ENCODE data around the gene MPI.

Gene MPI

GRCh38 chr15:74904190-74904805 lies 14.5 kb downstream of the MPI start:
- H3K36me3 Mint-ChIP-seq (ENCODE audit: low read depth), result peaks cover 55% of the 10 kb centered on the region
- peak overlapping the region; percentile 94 for H3K27ac Mint-ChIP-seq

GRCh38 chr15:74906067-74906449 lies 16.2 kb downstream of the MPI start:
- no peak for DNase-seq
- TF ChIP-seq CTCF (IDR thresholded peaks at IDR 0.05), result no peak
- Mint-ChIP-seq H3K27ac (peak overlapping the region; percentile 94), H3K9me3 (peaks cover 6% of the 10 kb centered on the region), H3K4me3 (peak overlapping the region; percentile 97), H3K4me1 (peaks cover 45% of the 10 kb centered on the region), H3K27me3 (ENCODE audit: low read depth, poor library complexity) (peaks cover 4% of the 10 kb centered on the region), H3K36me3 (ENCODE audit: low read depth) (peaks cover 62% of the 10 kb centered on the region)

More at GRCh38 chr15:74904190-74904805, 14.5 kb downstream of the MPI start:
- Mint-ChIP-seq H3K27me3 (ENCODE audit: low read depth, poor library complexity) (peaks cover 4% of the 10 kb centered on the region), H3K9me3 (peaks cover 6% of the 10 kb centered on the region), H3K4me1 (peaks cover 45% of the 10 kb centered on the region), H3K4me3 (peak overlapping the region; percentile 97)
- no peak for DNase-seq
- no peak for TF ChIP-seq CTCF (IDR thresholded peaks at IDR 0.05)

- DNase-seq, result peak; percentile 94
- Mint-ChIP-seq H3K27ac (peak within 1 kb of the TSS; percentile 94), H3K4me3 (peak within 1 kb of the TSS; percentile 97), H3K4me1 (peaks cover 45% of the 10 kb centered on the region), H3K9me3 (peaks cover 6% of the 10 kb centered on the region), H3K27me3 (ENCODE audit: low read depth, poor library complexity) (peaks cover 4% of the 10 kb centered on the region), H3K36me3 (ENCODE audit: low read depth) (peaks cover 67% of the 10 kb centered on the region)
- TF ChIP-seq CTCF (IDR thresholded peaks at IDR 0.05), result no peak
Observed at GRCh38 chr15:74906450-74907162, 16.8 kb downstream of the MPI start, which contains the start of gene FAM219B. Gene FAM219B (minus strand): TSS chr15:74906851. CDS start chr15:74906800, 51 bp downstream.

- peak overlapping the region; percentile 85 for H3K27ac Mint-ChIP-seq
- TF ChIP-seq CTCF (IDR thresholded peaks at IDR 0.05), result no peak
- H3K4me1 Mint-ChIP-seq, result peaks cover 38% of the 10 kb centered on the region
- H3K9me3 Mint-ChIP-seq, result peaks cover 6% of the 10 kb centered on the region
- DNase-seq, result no peak
- H3K27me3 Mint-ChIP-seq (ENCODE audit: low read depth, poor library complexity), result peaks cover 4% of the 10 kb centered on the region
- H3K36me3 Mint-ChIP-seq (ENCODE audit: low read depth), result peaks cover 65% of the 10 kb centered on the region
- H3K4me3 Mint-ChIP-seq, result peak overlapping the region; percentile 97
Observed at GRCh38 chr15:74907163-74907870, 17.5 kb downstream of the MPI start.

- Mint-ChIP-seq H3K4me3 (peak overlapping the region; percentile 4), H3K9me3 (peaks cover 6% of the 10 kb centered on the region), H3K4me1 (peaks cover 34% of the 10 kb centered on the region), H3K36me3 (ENCODE audit: low read depth) (peaks cover 62% of the 10 kb centered on the region), H3K27ac (no peak overlapping the region), H3K27me3 (ENCODE audit: low read depth, poor library complexity) (peaks cover 4% of the 10 kb centered on the region)
- no peak for TF ChIP-seq CTCF (IDR thresholded peaks at IDR 0.05)
- DNase-seq, result no peak
Observed at GRCh38 chr15:74908635-74909034, 18.8 kb downstream of the MPI start.
